ENCODE measurements around the gene LCAT. TPM values are rescaled to one million over a fixed set of nuclear protein-coding genes. Genes with fewer than 3 reads are reported as not detected.
A peak's percentile ranks its signal among the peaks of the same experiment; 100 is the strongest.
"Not testable (repeated sequence)": the region's sequence is repeated elsewhere in the genome, so short reads cannot be mapped to it uniquely, and the experiment has no call there.

The LCAT gene
- total RNA-seq, 1 experiment from 2014 or later: 17.8 TPM

- Histone ChIP-seq H4K20me1 (ENCODE audit: control insufficient read depth, insufficient read depth, insufficient read length) (no peaks in the 10 kb centered on the region), H3K14ac (ENCODE audit: insufficient read depth, low read length) (no peak overlapping the region), H3K4me1 (ENCODE audit: insufficient read depth, low read length) (peaks cover 7% of the 10 kb centered on the region; the same call in 1 of the 2 replicates), H4K5ac (ENCODE audit: insufficient read length, low read depth, low read length) (no peak overlapping the region), H3K79me1 (ENCODE audit: insufficient read depth, low read depth, low read length, poor library complexity, severe bottlenecking) (no peaks in the 10 kb centered on the region), H3K56ac (ENCODE audit: insufficient read length, low read depth, low read length) (no peak overlapping the region), H4K8ac (replicated peaks; ENCODE audit: insufficient read length, low read depth, low read length) (no peak overlapping the region), H2BK15ac (ENCODE audit: low read depth, low read length) (no peak overlapping the region), H2BK12ac (ENCODE audit: insufficient read length, low read depth, low read length) (no peak overlapping the region), H3T11ph (ENCODE audit: low read length) (no peak overlapping the region), H2AK5ac (ENCODE audit: insufficient read length, low read length) (no peak overlapping the region), H3K9me3 (ENCODE audit: control insufficient read depth, low read depth, low read length) (no peaks in the 10 kb centered on the region), H2BK20ac (ENCODE audit: low read depth, low read length, poor library complexity, severe bottlenecking) (no peak overlapping the region), H4K91ac (ENCODE audit: insufficient read length, low read depth, low read length) (no peak overlapping the region), H3K27me3 (ENCODE audit: insufficient read depth, low read length) (no peaks in the 10 kb centered on the region), H2BK5ac (ENCODE audit: insufficient read length, low read length) (no peak overlapping the region), H3K79me2 (ENCODE audit: insufficient read depth, low read length) (no peaks in the 10 kb centered on the region), H2BK120ac (ENCODE audit: low read depth, low read length, poor library complexity, severe bottlenecking) (no peak overlapping the region), H3K4ac (ENCODE audit: low read depth, low read length) (no peak overlapping the region), H3K27ac (ENCODE audit: insufficient read length, low read depth, low read length) (no peak overlapping the region), H3K18ac (ENCODE audit: insufficient read length, low read depth, low read length) (no peak overlapping the region), H3K23ac (ENCODE audit: insufficient read length, low read depth, low read length) (no peak overlapping the region), H2AFZ (ENCODE audit: low read length) (no peak overlapping the region), H3K23me2 (ENCODE audit: insufficient read length, low read depth, low read length, poor library complexity, severe bottlenecking) (no peaks in the 10 kb centered on the region), H3K4me2 (ENCODE audit: insufficient read depth, insufficient read length, low read length) (no peak overlapping the region), H3K9ac (ENCODE audit: extremely low read depth, insufficient read length, low read length) (no peak overlapping the region)
- H3K4me3 Mint-ChIP-seq: no peak overlapping the region
- peaks cover 5 to 29% (median 8%) of the 10 kb centered on the region in 3 experiments; a peak in 6 of 7 replicates for H3K36me3 Mint-ChIP-seq (ENCODE audit: insufficient read depth in 1 of 3, low read depth in 3 of 3)
- H3K27ac Mint-ChIP-seq: peak overlapping the region in 2 of 3 experiments; percentile 45 to 88; a peak in 4 of 7 replicates
- WGBS (ENCODE audit: extremely low coverage, insufficient read length, low lambda C conversion rate): no CpG with 5 or more reads among the region's 7 CpGs
- TF ChIP-seq, protein P1, sequence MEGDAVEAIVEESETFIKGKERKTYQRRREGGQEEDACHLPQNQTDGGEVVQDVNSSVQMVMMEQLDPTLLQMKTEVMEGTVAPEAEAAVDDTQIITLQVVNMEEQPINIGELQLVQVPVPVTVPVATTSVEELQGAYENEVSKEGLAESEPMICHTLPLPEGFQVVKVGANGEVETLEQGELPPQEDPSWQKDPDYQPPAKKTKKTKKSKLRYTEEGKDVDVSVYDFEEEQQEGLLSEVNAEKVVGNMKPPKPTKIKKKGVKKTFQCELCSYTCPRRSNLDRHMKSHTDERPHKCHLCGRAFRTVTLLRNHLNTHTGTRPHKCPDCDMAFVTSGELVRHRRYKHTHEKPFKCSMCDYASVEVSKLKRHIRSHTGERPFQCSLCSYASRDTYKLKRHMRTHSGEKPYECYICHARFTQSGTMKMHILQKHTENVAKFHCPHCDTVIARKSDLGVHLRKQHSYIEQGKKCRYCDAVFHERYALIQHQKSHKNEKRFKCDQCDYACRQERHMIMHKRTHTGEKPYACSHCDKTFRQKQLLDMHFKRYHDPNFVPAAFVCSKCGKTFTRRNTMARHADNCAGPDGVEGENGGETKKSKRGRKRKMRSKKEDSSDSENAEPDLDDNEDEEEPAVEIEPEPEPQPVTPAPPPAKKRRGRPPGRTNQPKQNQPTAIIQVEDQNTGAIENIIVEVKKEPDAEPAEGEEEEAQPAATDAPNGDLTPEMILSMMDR (conservative IDR thresholded peaks at IDR 0.05): no peak
- no peaks in the 10 kb centered on the region for H3K9me3 Mint-ChIP-seq
- H3K4me1 Mint-ChIP-seq: peaks cover 12 to 23% of the 10 kb centered on the region in 2 experiments
- H3K27me3 Mint-ChIP-seq (ENCODE audit: low read depth): no peaks in the 10 kb centered on the region; the same call in 1 of the 2 replicates
- DNase-seq: no peak
These were observed 27.8 kb downstream of the LCAT start for GRCh38 chr16:67915831-67916723.

- not testable (repeated sequence) for H3K23me2 ChIP-seq (ENCODE audit: insufficient read length, low read depth, low read length, poor library complexity, severe bottlenecking); DNase-seq; H2BK15ac ChIP-seq (ENCODE audit: low read depth, low read length); H4K5ac ChIP-seq (ENCODE audit: insufficient read length, low read depth, low read length); H3K9me3 ChIP-seq (ENCODE audit: control insufficient read depth, low read depth, low read length); H3K4ac ChIP-seq (ENCODE audit: low read depth, low read length); H3K27ac ChIP-seq (ENCODE audit: insufficient read length, low read depth, low read length); H3K9me3 Mint-ChIP-seq; H3K4me1 ChIP-seq (ENCODE audit: insufficient read depth, low read length); H2BK12ac ChIP-seq (ENCODE audit: insufficient read length, low read depth, low read length); H3K9ac ChIP-seq (ENCODE audit: extremely low read depth, insufficient read length, low read length); H2BK20ac ChIP-seq (ENCODE audit: low read depth, low read length, poor library complexity, severe bottlenecking); H4K91ac ChIP-seq (ENCODE audit: insufficient read length, low read depth, low read length); H3K14ac ChIP-seq (ENCODE audit: insufficient read depth, low read length); H3K56ac ChIP-seq (ENCODE audit: insufficient read length, low read depth, low read length); H3K27me3 ChIP-seq (ENCODE audit: insufficient read depth, low read length); H3K79me2 ChIP-seq (ENCODE audit: insufficient read depth, low read length); H3K4me2 ChIP-seq (ENCODE audit: insufficient read depth, insufficient read length, low read length); H2AK5ac ChIP-seq (ENCODE audit: insufficient read length, low read length); H4K8ac ChIP-seq (replicated peaks; ENCODE audit: insufficient read length, low read depth, low read length); H2AFZ ChIP-seq (ENCODE audit: low read length); H3K23ac ChIP-seq (ENCODE audit: insufficient read length, low read depth, low read length); H4K20me1 ChIP-seq (ENCODE audit: control insufficient read depth, insufficient read depth, insufficient read length); H2BK5ac ChIP-seq (ENCODE audit: insufficient read length, low read length); H3T11ph ChIP-seq (ENCODE audit: low read length); H3K27me3 Mint-ChIP-seq (ENCODE audit: low read depth); H2BK120ac ChIP-seq (ENCODE audit: low read depth, low read length, poor library complexity, severe bottlenecking); H3K18ac ChIP-seq (ENCODE audit: insufficient read length, low read depth, low read length); H3K79me1 ChIP-seq (ENCODE audit: insufficient read depth, low read depth, low read length, poor library complexity, severe bottlenecking)
- Mint-ChIP-seq H3K4me3 (peak overlapping the region in 1 of 2 experiments; percentile 62; a peak in 2 of 5 replicates), H3K36me3 (ENCODE audit: insufficient read depth in 1 of 3, low read depth in 3 of 3) (peaks cover 5 to 30% (median 8%) of the 10 kb centered on the region in 3 experiments; a peak in 6 of 7 replicates), H3K4me1 (peaks cover 12 to 23% of the 10 kb centered on the region in 2 experiments), H3K27ac (peak overlapping the region in 1 of 3 experiments; percentile 41; a peak in 2 of 7 replicates)
- WGBS (ENCODE audit: extremely low coverage, insufficient read length, low lambda C conversion rate): no CpG with 5 or more reads among the region's 2 CpGs
These were observed 28.5 kb downstream of the LCAT start for GRCh38 chr16:67915496-67915769.

All from H9 (cell line).